NB4 (cell line): ENCODE data around the gene SMKR1.
"Not testable (repeated sequence)": the region's sequence is repeated elsewhere in the genome, so short reads cannot be mapped to it uniquely, and the experiment has no call there.

ENCODE experiments used
- DNase-seq: peaks from one replicate; pipeline ENCODE4 v3.0.0; 2010; ENCODE audit warnings: low read depth
- H3K4me3 ChIP-seq: one replicate; pipeline ENCODE4 v1.5.1; 2011; ENCODE audit warnings: mild to moderate bottlenecking, low read depth, low read length, moderate library complexity
- CTCF ChIP-seq: IDR thresholded peaks from one replicate; pipeline ENCODE4 v1.5.1; 2012; ENCODE audit warnings: low read depth, low read length
- MAX ChIP-seq: IDR thresholded peaks from 2 replicates; pipeline ENCODE4 v1.6.1; 2011; ENCODE audit warnings: low read depth, low read length
- MYC ChIP-seq: IDR thresholded peaks from 2 replicates; pipeline ENCODE4 v1.6.1; 2011; ENCODE audit warnings: low read depth, low read length
- POLR2A ChIP-seq: IDR thresholded peaks from 2 replicates; pipeline ENCODE4 v1.6.1; 2011; ENCODE audit warnings: mild to moderate bottlenecking; ENCODE audit not compliant: insufficient read length; ENCODE audit errors: extremely low read depth

Gene SMKR1

GRCh38 chr7:129466796-129467195 is 35.5 kb upstream of the SMKR1 start:
- no peak for DNase-seq
- H3K4me3 ChIP-seq: no peak overlapping the region
- TF ChIP-seq MYC (no peak), POLR2A (no peak), CTCF (no peak), MAX (no peak)

- H3K4me3 ChIP-seq: no peak overlapping the region
- TF ChIP-seq MYC (no peak), MAX (no peak), POLR2A (no peak), CTCF (no peak)
- no peak for DNase-seq
Observed at GRCh38 chr7:129468087-129468486, 34.2 kb upstream of the SMKR1 start.

- TF ChIP-seq POLR2A: no peak
- no peak for TF ChIP-seq MAX
- TF ChIP-seq MYC: no peak
- TF ChIP-seq CTCF: no peak
- H3K4me3 ChIP-seq: no peak overlapping the region
- DNase-seq: no peak
Observed at GRCh38 chr7:129468547-129468946, 33.8 kb upstream of the SMKR1 start.

- H3K4me3 ChIP-seq: no peak overlapping the region
- TF ChIP-seq CTCF (no peak), MAX (no peak), POLR2A (no peak), MYC (no peak)
- DNase-seq: no peak
Observed at GRCh38 chr7:129469930-129470329, 32.4 kb upstream of the SMKR1 start.

GRCh38 chr7:129470411-129470810 is 31.9 kb upstream of the SMKR1 start:
- no peak overlapping the region for H3K4me3 ChIP-seq
- DNase-seq: no peak
- no peak for TF ChIP-seq CTCF
- no peak for TF ChIP-seq POLR2A
- no peak for TF ChIP-seq MYC
- TF ChIP-seq MAX: no peak

GRCh38 chr7:129471402-129471827 is 30.9 kb upstream of the SMKR1 start:
- DNase-seq: no peak
- TF ChIP-seq POLR2A: no peak
- no peak for TF ChIP-seq CTCF
- no peak overlapping the region for H3K4me3 ChIP-seq

GRCh38 chr7:129475931-129476330 is 26.4 kb upstream of the SMKR1 start:
- H3K4me3 ChIP-seq, DNase-seq: not testable (repeated sequence)

GRCh38 chr7:129476398-129476797 is 25.9 kb upstream of the SMKR1 start:
- not testable (repeated sequence) for DNase-seq

More at GRCh38 chr7:129476398-129476797, 25.9 kb upstream of the SMKR1 start:
- not testable (repeated sequence) for H3K4me3 ChIP-seq
